ENCODE data around the gene ATP5MC2. TPM values are rescaled to one million over a fixed set of nuclear protein-coding genes. Genes with fewer than 3 reads are reported as not detected.
A peak's percentile ranks its signal among the peaks of the same experiment; 100 is the strongest.

The ATP5MC2 gene
- total and polyA plus RNA-seq, 9 of the 15 experiments (the other 6 are each of a cell fraction or from before 2014, with no cell fraction given) = 314 to 1,208 (median 468) TPM

DNA sequence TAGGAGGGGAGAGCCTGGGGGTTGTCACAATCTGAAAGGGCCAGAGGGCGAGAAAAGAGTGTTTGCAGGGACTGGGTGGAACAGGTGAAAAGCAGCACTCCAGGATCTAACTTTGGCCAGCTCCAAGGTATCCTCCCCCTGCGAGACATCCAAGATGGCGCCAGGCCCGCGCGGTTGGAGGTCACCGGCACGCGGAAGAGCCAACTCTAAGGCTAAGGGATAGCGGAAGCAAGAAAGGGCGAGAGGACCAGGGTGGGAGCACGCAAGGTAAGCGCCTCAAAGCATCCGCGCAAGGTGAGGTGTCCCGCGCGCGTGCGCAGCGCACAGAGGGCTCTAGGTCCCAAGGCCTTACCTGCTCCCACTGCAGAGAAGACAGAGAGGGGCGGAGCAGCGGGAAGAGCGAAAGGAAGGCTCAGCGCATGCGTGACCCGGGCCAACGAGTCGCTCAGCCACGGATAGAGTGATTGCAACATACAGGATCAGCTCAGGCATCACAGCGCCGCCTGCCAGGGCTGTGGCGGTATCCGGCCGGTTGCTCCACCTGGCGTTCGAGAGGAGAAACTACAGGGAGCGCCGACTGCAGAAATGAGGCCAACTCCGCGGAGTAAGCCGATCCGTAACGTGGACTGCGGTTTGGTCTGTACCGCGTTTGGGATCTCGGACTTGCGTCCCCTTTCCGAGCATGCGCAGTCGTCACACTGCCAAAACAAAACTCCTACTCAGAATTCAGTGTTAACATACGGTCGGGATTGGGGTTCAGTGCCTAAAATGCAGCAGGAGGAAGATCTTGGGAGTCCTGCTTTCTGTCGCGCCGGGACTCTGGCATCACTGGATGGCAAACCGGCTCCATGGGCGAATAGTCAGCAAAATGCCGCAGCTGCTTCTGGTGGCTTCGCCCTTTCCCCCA is at the start of gene ATP5MC2 (continued):
- TF ChIP-seq, protein P1, sequence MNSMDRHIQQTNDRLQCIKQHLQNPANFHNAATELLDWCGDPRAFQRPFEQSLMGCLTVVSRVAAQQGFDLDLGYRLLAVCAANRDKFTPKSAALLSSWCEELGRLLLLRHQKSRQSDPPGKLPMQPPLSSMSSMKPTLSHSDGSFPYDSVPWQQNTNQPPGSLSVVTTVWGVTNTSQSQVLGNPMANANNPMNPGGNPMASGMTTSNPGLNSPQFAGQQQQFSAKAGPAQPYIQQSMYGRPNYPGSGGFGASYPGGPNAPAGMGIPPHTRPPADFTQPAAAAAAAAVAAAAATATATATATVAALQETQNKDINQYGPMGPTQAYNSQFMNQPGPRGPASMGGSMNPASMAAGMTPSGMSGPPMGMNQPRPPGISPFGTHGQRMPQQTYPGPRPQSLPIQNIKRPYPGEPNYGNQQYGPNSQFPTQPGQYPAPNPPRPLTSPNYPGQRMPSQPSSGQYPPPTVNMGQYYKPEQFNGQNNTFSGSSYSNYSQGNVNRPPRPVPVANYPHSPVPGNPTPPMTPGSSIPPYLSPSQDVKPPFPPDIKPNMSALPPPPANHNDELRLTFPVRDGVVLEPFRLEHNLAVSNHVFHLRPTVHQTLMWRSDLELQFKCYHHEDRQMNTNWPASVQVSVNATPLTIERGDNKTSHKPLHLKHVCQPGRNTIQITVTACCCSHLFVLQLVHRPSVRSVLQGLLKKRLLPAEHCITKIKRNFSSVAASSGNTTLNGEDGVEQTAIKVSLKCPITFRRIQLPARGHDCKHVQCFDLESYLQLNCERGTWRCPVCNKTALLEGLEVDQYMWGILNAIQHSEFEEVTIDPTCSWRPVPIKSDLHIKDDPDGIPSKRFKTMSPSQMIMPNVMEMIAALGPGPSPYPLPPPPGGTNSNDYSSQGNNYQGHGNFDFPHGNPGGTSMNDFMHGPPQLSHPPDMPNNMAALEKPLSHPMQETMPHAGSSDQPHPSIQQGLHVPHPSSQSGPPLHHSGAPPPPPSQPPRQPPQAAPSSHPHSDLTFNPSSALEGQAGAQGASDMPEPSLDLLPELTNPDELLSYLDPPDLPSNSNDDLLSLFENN (IDR thresholded peaks at IDR 0.05; ENCODE audit: low read depth in 2 of 2, low read length in 2 of 2) = peak in 1 of 2 experiments; percentile 0; a peak in 1 of 4 replicates
- TF ChIP-seq, protein P2, sequence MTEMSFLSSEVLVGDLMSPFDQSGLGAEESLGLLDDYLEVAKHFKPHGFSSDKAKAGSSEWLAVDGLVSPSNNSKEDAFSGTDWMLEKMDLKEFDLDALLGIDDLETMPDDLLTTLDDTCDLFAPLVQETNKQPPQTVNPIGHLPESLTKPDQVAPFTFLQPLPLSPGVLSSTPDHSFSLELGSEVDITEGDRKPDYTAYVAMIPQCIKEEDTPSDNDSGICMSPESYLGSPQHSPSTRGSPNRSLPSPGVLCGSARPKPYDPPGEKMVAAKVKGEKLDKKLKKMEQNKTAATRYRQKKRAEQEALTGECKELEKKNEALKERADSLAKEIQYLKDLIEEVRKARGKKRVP (CRISPR knock-in tag; IDR thresholded peaks at IDR 0.05) = 0 out of 2 replicates have a peak, but pooled peaks have one; percentile 43
- TF ChIP-seq NR4A1 (CRISPR knock-in tag; IDR thresholded peaks at IDR 0.05) = peak; percentile 50
- TF ChIP-seq NR4A1 (tag; IDR thresholded peaks at IDR 0.05) = peak; percentile 70; the same call in 1 of the 2 replicates
- TF ChIP-seq, protein P3, sequence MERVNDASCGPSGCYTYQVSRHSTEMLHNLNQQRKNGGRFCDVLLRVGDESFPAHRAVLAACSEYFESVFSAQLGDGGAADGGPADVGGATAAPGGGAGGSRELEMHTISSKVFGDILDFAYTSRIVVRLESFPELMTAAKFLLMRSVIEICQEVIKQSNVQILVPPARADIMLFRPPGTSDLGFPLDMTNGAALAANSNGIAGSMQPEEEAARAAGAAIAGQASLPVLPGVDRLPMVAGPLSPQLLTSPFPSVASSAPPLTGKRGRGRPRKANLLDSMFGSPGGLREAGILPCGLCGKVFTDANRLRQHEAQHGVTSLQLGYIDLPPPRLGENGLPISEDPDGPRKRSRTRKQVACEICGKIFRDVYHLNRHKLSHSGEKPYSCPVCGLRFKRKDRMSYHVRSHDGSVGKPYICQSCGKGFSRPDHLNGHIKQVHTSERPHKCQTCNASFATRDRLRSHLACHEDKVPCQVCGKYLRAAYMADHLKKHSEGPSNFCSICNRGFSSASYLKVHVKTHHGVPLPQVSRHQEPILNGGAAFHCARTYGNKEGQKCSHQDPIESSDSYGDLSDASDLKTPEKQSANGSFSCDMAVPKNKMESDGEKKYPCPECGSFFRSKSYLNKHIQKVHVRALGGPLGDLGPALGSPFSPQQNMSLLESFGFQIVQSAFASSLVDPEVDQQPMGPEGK (CRISPR knock-in tag; IDR thresholded peaks at IDR 0.05; ENCODE audit: borderline replicate concordance) = 0 out of 2 replicates have a peak, but pooled peaks have one; percentile 5
- no peak for TF ChIP-seq HMG20A (CRISPR knock-in tag; conservative IDR thresholded peaks at IDR 0.05)
- peak; percentile 39; the same call in 1 of the 2 replicates for TF ChIP-seq SREBF1 (IDR thresholded peaks at IDR 0.05; ENCODE audit: borderline replicate concordance, low read depth, low read length)
- peak; percentile 99 for TF ChIP-seq NRF1 (conservative IDR thresholded peaks at IDR 0.05 in 1 of 2, IDR thresholded peaks at IDR 0.05 in 1 of 2)
- TF ChIP-seq CREBBP (IDR thresholded peaks at IDR 0.05; ENCODE audit: low read depth, low read length) = no peak
- TF ChIP-seq SMARCA4 (IDR thresholded peaks at IDR 0.05) = no peak
- peak; percentile 89 for TF ChIP-seq RNF2 (IDR thresholded peaks at IDR 0.05)
- peak; percentile 99 for TF ChIP-seq SMC3 (conservative IDR thresholded peaks at IDR 0.05; ENCODE audit: insufficient read depth, low read depth, low read length)
- peak; percentile 28; the same call in 1 of the 2 replicates for TF ChIP-seq ZNF316 (IDR thresholded peaks at IDR 0.05)
- TF ChIP-seq SUPT5H (IDR thresholded peaks at IDR 0.05) = peak; percentile 98
- TF ChIP-seq, protein P4, sequence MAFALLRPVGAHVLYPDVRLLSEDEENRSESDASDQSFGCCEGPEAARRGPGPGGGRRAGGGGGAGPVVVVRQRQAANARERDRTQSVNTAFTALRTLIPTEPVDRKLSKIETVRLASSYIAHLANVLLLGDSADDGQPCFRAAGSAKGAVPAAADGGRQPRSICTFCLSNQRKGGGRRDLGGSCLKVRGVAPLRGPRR (CRISPR knock-in tag; IDR thresholded peaks at IDR 0.05) = peak; percentile 67; the same call in 1 of the 2 replicates
- TF ChIP-seq HDAC3 (IDR thresholded peaks at IDR 0.05; ENCODE audit: borderline replicate concordance, partially characterized antibody) = no peak
- peak; percentile 92 for TF ChIP-seq MEIS2 (IDR thresholded peaks at IDR 0.05; ENCODE audit: partially characterized antibody)
- peak; percentile 86 for TF ChIP-seq HCFC1 (IDR thresholded peaks at IDR 0.05; ENCODE audit: low read depth, low read length)

Data from K562 (cell line).